ENCODE results near the gene TBC1D22A. TPM values are rescaled to one million over a fixed set of nuclear protein-coding genes. Genes with fewer than 3 reads are reported as not detected.

Gene TBC1D22A
- total and polyA plus RNA-seq, 9 of the 15 experiments (the other 6 are each of a cell fraction or from before 2014, with no cell fraction given): 0.20 to 11.5 (median 5.2) TPM

DNA sequence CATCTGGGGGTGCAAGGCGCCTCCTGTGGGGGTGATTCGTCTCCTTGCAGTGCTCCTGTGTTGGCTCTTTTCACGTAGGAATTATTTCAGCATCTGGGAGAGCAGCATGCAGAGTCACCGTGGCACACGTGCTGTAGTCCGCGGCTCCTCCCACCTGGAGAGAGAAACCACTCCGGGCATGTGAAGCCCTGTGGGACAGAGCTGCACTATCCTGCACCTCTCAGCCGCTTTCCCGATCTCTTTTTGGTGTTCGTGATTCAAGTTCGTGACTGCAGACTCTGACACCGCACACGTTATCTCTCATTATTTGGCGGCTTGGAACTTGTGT is 394.6 kb downstream of the TBC1D22A start:
- no peak overlapping the region for H3K9ac ChIP-seq (ENCODE audit: insufficient read depth in 1 of 2, low read depth in 2 of 2, low read length in 2 of 2)
- no peaks in the 10 kb centered on the region for H3K9me1 ChIP-seq (ENCODE audit: control insufficient read depth, insufficient read depth, low read length)
- no peak for TF ChIP-seq CBX3 (IDR thresholded peaks at IDR 0.05; ENCODE audit: borderline replicate concordance in 1 of 2, low read length in 2 of 2)
- TF ChIP-seq, protein P1, sequence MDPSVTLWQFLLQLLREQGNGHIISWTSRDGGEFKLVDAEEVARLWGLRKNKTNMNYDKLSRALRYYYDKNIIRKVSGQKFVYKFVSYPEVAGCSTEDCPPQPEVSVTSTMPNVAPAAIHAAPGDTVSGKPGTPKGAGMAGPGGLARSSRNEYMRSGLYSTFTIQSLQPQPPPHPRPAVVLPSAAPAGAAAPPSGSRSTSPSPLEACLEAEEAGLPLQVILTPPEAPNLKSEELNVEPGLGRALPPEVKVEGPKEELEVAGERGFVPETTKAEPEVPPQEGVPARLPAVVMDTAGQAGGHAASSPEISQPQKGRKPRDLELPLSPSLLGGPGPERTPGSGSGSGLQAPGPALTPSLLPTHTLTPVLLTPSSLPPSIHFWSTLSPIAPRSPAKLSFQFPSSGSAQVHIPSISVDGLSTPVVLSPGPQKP (CRISPR knock-in tag; IDR thresholded peaks at IDR 0.05): no peak
- TF ChIP-seq KAT2B (IDR thresholded peaks at IDR 0.05; ENCODE audit: low read depth, low read length): no peak
- TF ChIP-seq DPF2 (IDR thresholded peaks at IDR 0.05): no peak
- no peak for TF ChIP-seq KLF13 (tag; IDR thresholded peaks at IDR 0.05; ENCODE audit: borderline replicate concordance, low read depth)
- TF ChIP-seq ZNF165 (CRISPR knock-in tag; IDR thresholded peaks at IDR 0.05; ENCODE audit: borderline replicate concordance): no peak
- peaks cover 0 to 12% of the 10 kb centered on the region in 2 experiments; a peak in 2 of 5 replicates for H3K4me1 ChIP-seq (replicated peaks in 1 of 2; ENCODE audit: control insufficient read depth in 2 of 2, insufficient read depth in 2 of 2, low read length in 2 of 2)
- 36% methylated on average over 12 of the region's 15 CpGs for WGBS (ENCODE audit: insufficient coverage, low coverage, missing lambda C conversion rate)
- no TSS peak for BruUV-seq (replicated peaks)
- no peak for ATAC-seq
- H3K36me3 ChIP-seq (ENCODE audit: control insufficient read depth, insufficient read depth, low read length): no peaks in the 10 kb centered on the region; the same call in 2 of the 3 replicates
- H3K9me3 ChIP-seq (replicated peaks; ENCODE audit: control insufficient read depth, insufficient read depth, low read depth, low read length): no peaks in the 10 kb centered on the region; the same call in 1 of the 2 replicates
- ChIA-PET POLR2A (no interaction called here), CTCF (ENCODE audit: low intra/inter-chr PET ratio) (no interaction called here)
- no peak for DNase-seq (ENCODE audit: extremely low read depth in 1 of 4, low spot score in 3 of 4)
- no peak for FAIRE-seq
- H4K20me1 ChIP-seq (replicated peaks; ENCODE audit: control insufficient read depth, insufficient read depth, low read length): no peaks in the 10 kb centered on the region; the same call in 1 of the 2 replicates
- in situ Hi-C loops (cut with MboI): no loop called here
- no peaks in the 10 kb centered on the region for H3K27me3 ChIP-seq (ENCODE audit: control insufficient read depth in 2 of 2, insufficient read depth in 2 of 2, low read length in 2 of 2)
- intact Hi-C loops (cut with micrococcal nuclease): no loop called here
- H3K4me3 ChIP-seq: no peak overlapping the region
- no peak overlapping the region for H2AFZ ChIP-seq (ENCODE audit: low read depth, low read length)
- H3K27ac ChIP-seq (ENCODE audit: extremely low read depth, low read depth, low read length): no peak overlapping the region
- H3K79me2 ChIP-seq (ENCODE audit: control insufficient read depth, insufficient read depth, low read length): no peaks in the 10 kb centered on the region
- H3K4me2 ChIP-seq (ENCODE audit: insufficient read depth, low read length): no peak overlapping the region

All from K562 (cell line).